OCI-LY1 (cell line): Measurements from ENCODE around the gene TRIM26.

Experiments used
- H2AFZ ChIP-seq: fragments of 200-600 bp; sonication (generic), shearing (Covaris generic); 2 replicates; pipeline ENCODE4 v1.6.0; 2014; ENCODE audit warnings: antibody characterized with exemption, mild to moderate bottlenecking, low read length
- H3F3A ChIP-seq: fragments of 200-600 bp; sonication (generic), shearing (Covaris generic); 2 replicates; pipeline ENCODE4 v1.6.0; 2014; ENCODE audit warnings: mild to moderate bottlenecking, antibody characterized with exemption, low read length, moderate library complexity; ENCODE audit not compliant: insufficient read depth
- H3K27ac ChIP-seq: fragments of 200-600 bp; sonication (generic); 2 replicates; pipeline ENCODE4 v1.5.1; 2014; ENCODE audit warnings: low read length, mixed run types, mild to moderate bottlenecking, low read depth; ENCODE audit not compliant: poor library complexity, severe bottlenecking
- H3K27me3 ChIP-seq: fragments of 200-600 bp; sonication (generic); 2 replicates; pipeline ENCODE4 v1.6.0; 2014; ENCODE audit warnings: antibody characterized with exemption, mild to moderate bottlenecking, low read length, moderate library complexity; ENCODE audit not compliant: insufficient read depth
- H3K36me3 ChIP-seq: fragments of 200-600 bp; sonication (generic); 2 replicates; pipeline ENCODE4 v1.6.1; 2014; ENCODE audit warnings: mild to moderate bottlenecking, antibody characterized with exemption, low read length, moderate library complexity, mixed read lengths; ENCODE audit not compliant: insufficient read depth
- H3K4me1 ChIP-seq: fragments of 200-600 bp; sonication (generic); 2 replicates; pipeline ENCODE4 v1.5.1; 2014; ENCODE audit warnings: mild to moderate bottlenecking, low read length, moderate library complexity; ENCODE audit not compliant: insufficient read depth, severe bottlenecking
- H3K4me2 ChIP-seq: fragments of 200-600 bp; sonication (generic), shearing (Covaris generic); 2 replicates; pipeline ENCODE4 v1.6.1; 2014; ENCODE audit warnings: low read length
- H3K4me3 ChIP-seq: fragments of 200-600 bp; sonication (generic); 2 replicates; pipeline ENCODE4 v1.5.1; 2014; ENCODE audit warnings: low read length, low read depth, mild to moderate bottlenecking, mixed read lengths; ENCODE audit not compliant: poor library complexity, severe bottlenecking
- H3K79me2 ChIP-seq: fragments of 200-600 bp; shearing (Covaris generic); 2 replicates; pipeline ENCODE4 v1.6.1; 2016; ENCODE audit warnings: mixed run types, low read length, mixed read lengths; ENCODE audit not compliant: insufficient read depth
- H3K9ac ChIP-seq: fragments of 200-600 bp; sonication (generic), shearing (Covaris generic); 2 replicates; pipeline ENCODE4 v1.6.1; 2014; ENCODE audit warnings: mild to moderate bottlenecking, low read length, mixed read lengths
- H3K9me2 ChIP-seq: fragments of 200-600 bp; sonication (generic), shearing (Covaris generic); 2 replicates; pipeline ENCODE4 v1.6.1; 2014; ENCODE audit warnings: low read depth, mild to moderate bottlenecking, low read length, mixed read lengths
- H3K9me3 ChIP-seq: fragments of 200-600 bp; shearing (Covaris generic); 2 replicates; pipeline ENCODE4 v1.6.1; 2014; ENCODE audit warnings: low read length, mixed read lengths
- H4K20me1 ChIP-seq: fragments of 200-600 bp; sonication (generic), shearing (Covaris generic); 2 replicates; pipeline ENCODE4 v1.6.0; 2016; ENCODE audit warnings: mild to moderate bottlenecking, low read length; ENCODE audit not compliant: insufficient read depth
- EZH2 ChIP-seq: fragments of 200-600 bp; sonication (generic), shearing (Covaris generic); IDR thresholded peaks from 2 replicates; pipeline ENCODE4 v1.8.0; 2017; ENCODE audit warnings: borderline replicate concordance, mixed run types, mild to moderate bottlenecking, antibody characterized with exemption, low read length, moderate library complexity, mixed read lengths
- TF ChIP-seq, protein P1 (sequence below): fragments of 200-600 bp; sonication (generic), shearing (Covaris generic); IDR thresholded peaks from 2 replicates; pipeline ENCODE4 v1.5.1; 2017; ENCODE audit warnings: mild to moderate bottlenecking, antibody characterized with exemption, low read length, moderate library complexity, mixed read lengths

The TRIM26 gene

DNA sequence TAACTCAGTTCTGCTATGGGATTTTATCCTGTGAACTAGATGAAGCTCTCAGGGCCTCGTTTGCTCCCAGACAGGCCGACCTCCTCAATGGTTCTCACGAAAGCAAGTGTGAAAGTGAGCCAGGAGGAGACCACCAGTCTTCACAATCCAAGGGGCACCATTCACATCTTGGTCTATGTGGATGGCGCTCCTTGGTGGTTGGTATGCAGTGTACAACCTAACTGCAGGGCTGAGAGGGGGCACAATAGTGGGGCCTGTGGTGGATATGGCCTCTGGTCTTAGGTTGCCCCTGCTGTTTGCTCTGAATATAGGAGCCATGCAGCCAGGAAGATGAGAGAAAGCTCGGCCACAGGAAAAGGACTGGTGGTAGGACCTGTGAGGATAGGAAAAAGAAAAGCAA, 24.7 kb downstream of the TRIM26 start:
- no peaks in the 10 kb centered on the region for H3K9me3 ChIP-seq
- no peak for TF ChIP-seq EZH2
- TF ChIP-seq, protein P1, sequence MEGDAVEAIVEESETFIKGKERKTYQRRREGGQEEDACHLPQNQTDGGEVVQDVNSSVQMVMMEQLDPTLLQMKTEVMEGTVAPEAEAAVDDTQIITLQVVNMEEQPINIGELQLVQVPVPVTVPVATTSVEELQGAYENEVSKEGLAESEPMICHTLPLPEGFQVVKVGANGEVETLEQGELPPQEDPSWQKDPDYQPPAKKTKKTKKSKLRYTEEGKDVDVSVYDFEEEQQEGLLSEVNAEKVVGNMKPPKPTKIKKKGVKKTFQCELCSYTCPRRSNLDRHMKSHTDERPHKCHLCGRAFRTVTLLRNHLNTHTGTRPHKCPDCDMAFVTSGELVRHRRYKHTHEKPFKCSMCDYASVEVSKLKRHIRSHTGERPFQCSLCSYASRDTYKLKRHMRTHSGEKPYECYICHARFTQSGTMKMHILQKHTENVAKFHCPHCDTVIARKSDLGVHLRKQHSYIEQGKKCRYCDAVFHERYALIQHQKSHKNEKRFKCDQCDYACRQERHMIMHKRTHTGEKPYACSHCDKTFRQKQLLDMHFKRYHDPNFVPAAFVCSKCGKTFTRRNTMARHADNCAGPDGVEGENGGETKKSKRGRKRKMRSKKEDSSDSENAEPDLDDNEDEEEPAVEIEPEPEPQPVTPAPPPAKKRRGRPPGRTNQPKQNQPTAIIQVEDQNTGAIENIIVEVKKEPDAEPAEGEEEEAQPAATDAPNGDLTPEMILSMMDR, result no peak
- no peaks in the 10 kb centered on the region for H3K4me1 ChIP-seq
- no peak overlapping the region for H3K27ac ChIP-seq
- no peaks in the 10 kb centered on the region for H3K9me2 ChIP-seq
- H3K4me3 ChIP-seq, result no peak overlapping the region
- no peaks in the 10 kb centered on the region for H3F3A ChIP-seq
- H3K27me3 ChIP-seq, result no peaks in the 10 kb centered on the region
- H3K4me2 ChIP-seq, result no peak overlapping the region
- peaks cover 82% of the 10 kb centered on the region for H3K36me3 ChIP-seq
- H2AFZ ChIP-seq, result no peak overlapping the region
- H3K9ac ChIP-seq, result no peak overlapping the region
- H3K79me2 ChIP-seq, result no peaks in the 10 kb centered on the region
- no peaks in the 10 kb centered on the region for H4K20me1 ChIP-seq

DNA sequence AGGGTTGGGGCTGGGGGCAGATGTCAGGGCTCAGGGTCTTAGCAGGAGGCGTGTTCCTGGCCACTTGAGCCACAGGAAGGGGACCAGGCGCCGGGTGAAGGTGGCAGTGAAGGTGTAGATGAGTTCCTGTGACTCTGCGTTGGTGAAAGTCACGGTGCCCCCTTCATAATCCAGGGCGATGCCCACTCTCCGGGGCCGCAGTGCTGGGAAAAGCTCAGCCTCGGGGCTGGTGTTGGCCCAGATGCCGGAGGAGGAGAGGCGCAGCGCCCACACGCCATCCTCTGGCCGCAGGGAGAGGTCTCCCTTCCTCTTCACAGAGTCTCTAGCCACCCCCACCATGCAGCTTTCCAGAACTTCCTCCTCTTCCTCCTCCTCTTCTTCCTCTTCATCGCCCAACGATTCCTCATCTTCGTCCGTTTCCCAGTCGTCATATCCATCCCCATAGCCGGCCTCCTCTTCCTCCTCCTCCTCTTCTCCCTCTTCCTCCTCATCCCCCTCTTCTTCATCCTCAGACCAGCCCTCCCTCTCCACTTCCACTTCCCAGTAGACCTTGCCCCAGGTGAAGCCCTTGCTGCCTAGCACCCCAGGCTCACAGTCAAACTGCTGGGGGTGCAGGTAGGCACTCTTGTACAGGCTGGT, 27.2 kb downstream of the TRIM26 start:
- no peak for TF ChIP-seq EZH2
- TF ChIP-seq, protein P1, result no peak
- Histone ChIP-seq H3K9me3 (no peaks in the 10 kb centered on the region), H4K20me1 (no peaks in the 10 kb centered on the region), H3K27ac (no peak overlapping the region), H3K36me3 (peaks cover 62% of the 10 kb centered on the region), H3K4me1 (no peaks in the 10 kb centered on the region), H2AFZ (no peak overlapping the region), H3K4me2 (no peak overlapping the region), H3F3A (no peaks in the 10 kb centered on the region), H3K9me2 (no peaks in the 10 kb centered on the region), H3K9ac (no peak overlapping the region), H3K4me3 (no peak overlapping the region), H3K27me3 (no peaks in the 10 kb centered on the region), H3K79me2 (no peaks in the 10 kb centered on the region)

DNA sequence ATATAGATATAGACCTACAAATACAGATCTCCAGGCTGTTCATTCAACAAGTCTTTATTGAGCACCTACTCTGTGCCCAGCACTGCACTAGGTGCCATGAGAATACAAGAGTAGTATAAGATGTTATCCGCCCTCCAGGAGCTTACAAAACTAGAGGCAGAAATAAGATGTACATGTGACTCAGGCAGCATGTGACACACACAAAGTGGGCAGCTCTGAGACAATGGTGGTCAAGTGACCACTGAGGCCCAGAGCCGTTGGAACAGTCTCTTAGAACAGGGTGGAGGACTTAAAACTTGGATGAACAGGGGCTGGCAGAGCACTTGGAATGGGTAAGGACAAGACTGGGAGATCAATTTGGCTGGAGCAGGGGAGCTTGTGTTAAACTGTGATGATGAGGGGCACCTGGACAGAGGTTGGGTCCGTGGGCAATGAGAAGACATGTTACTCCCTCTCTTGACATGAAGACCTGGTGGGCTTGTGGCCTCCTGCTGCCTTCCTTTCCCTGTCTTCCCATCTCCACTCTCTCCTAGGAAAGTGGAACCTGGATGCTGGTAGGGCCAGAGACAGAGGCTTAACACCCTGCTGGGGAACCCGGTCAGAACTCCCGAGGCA, 28.7 kb downstream of the TRIM26 start:
- Histone ChIP-seq H3K27ac (no peak overlapping the region), H4K20me1 (no peaks in the 10 kb centered on the region), H2AFZ (no peak overlapping the region), H3K9me3 (peaks cover 4% of the 10 kb centered on the region), H3K4me3 (no peak overlapping the region), H3K79me2 (no peaks in the 10 kb centered on the region), H3K9me2 (no peaks in the 10 kb centered on the region), H3K9ac (no peak overlapping the region), H3K36me3 (peaks cover 48% of the 10 kb centered on the region), H3K27me3 (no peaks in the 10 kb centered on the region), H3K4me1 (no peaks in the 10 kb centered on the region), H3K4me2 (no peak overlapping the region), H3F3A (no peaks in the 10 kb centered on the region)
- TF ChIP-seq, protein P1, result no peak
- no peak for TF ChIP-seq EZH2
